ENCODE measurements around the gene TNFRSF8.

TNFRSF8 gene

DNA sequence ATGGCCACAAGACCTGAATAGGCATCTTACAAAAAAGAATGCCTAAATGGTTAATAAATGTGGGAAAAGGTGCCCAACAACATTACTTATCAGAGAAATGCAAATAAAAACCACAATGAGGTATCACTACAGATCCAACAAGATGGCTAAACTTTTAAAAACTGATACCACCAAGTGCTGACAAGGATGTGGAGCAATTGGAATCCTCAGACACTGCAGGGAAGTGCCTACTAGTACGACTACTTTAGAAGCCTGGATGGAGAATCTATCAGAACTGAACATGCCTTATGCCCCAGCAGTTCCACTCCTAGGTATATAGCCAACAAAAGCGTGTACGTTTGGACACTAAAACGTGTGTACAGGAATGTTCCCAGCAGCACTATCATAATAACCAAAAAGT lies 19.9 kb downstream of the TNFRSF8 start:
- Histone ChIP-seq H3K4me1 (ENCODE audit: control insufficient read depth, insufficient read depth, low read length) (peaks cover 4% of the 10 kb centered on the region), H3K4me3 (ENCODE audit: low read depth, low read length) (no peak overlapping the region), H3K9ac (ENCODE audit: low read depth, low read length) (no peak overlapping the region), H3K36me3 (ENCODE audit: control insufficient read depth, insufficient read depth, low read length) (peaks cover 4% of the 10 kb centered on the region), H3K9me3 (ENCODE audit: control insufficient read depth, insufficient read depth, low read length) (no peaks in the 10 kb centered on the region), H3K27me3 (ENCODE audit: control insufficient read depth, insufficient read depth, low read length) (no peaks in the 10 kb centered on the region)

DNA sequence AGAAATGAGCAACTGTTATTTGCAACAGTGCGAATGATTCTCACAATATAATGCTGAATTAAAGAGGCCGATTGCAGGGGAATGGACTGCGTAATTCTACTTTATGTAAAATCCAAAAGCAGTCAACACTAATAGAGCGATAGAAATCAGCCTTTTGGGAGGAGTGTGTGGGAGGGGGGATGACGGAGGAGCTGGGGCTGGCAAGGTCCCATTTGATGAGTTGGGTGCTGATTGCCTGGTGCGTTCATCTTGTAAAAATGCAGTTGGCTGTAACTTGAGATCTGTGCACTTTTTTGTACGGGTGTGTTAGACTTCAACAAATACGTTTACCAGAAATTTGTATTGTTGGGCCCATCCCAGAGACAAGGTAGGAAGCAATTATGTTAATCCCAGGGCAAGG lies 20.7 kb downstream of the TNFRSF8 start:
- Histone ChIP-seq H3K4me1 (ENCODE audit: control insufficient read depth, insufficient read depth, low read length) (peaks cover 4% of the 10 kb centered on the region), H3K36me3 (ENCODE audit: control insufficient read depth, insufficient read depth, low read length) (peaks cover 4% of the 10 kb centered on the region), H3K4me3 (ENCODE audit: low read depth, low read length) (no peak overlapping the region), H3K9me3 (ENCODE audit: control insufficient read depth, insufficient read depth, low read length) (no peaks in the 10 kb centered on the region), H3K27me3 (ENCODE audit: control insufficient read depth, insufficient read depth, low read length) (no peaks in the 10 kb centered on the region), H3K9ac (ENCODE audit: low read depth, low read length) (no peak overlapping the region)

DNA sequence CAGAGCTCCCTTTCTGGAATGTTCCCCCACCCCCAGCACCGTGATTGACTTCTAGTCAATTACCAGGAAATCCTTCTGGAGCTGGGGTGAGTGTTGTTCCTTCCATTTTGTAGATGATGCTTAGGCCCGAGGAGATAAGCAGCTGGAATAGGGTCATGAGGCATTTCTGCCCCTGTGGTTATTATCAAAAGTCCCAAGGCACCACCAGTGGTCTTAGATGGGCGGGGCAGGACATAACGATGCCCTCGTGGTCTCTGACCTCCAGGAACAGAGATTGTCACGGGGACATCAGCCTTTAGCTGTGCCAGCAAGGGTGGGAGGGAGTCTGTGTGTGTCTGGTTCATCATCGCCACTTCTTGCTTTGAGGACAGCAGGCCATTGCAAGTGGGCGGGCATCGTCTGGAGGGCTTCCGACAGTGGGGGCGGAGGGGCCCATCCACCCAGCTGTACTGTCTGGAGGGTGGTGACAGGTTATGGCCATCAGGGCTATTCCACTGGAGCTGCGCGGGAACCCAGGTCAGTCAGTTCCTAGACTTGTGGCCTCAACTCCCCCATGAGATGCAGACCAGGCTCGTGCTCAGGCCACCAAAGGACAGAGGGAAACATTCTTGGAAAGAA lies 22.6 kb downstream of the TNFRSF8 start:
- peaks cover 4% of the 10 kb centered on the region for H3K36me3 ChIP-seq (ENCODE audit: control insufficient read depth, insufficient read depth, low read length)
- no peaks in the 10 kb centered on the region for H3K4me1 ChIP-seq (ENCODE audit: control insufficient read depth, insufficient read depth, low read length)
- no peaks in the 10 kb centered on the region for H3K9me3 ChIP-seq (ENCODE audit: control insufficient read depth, insufficient read depth, low read length)
- no peaks in the 10 kb centered on the region for H3K27me3 ChIP-seq (ENCODE audit: control insufficient read depth, insufficient read depth, low read length)
- H3K9ac ChIP-seq (ENCODE audit: low read depth, low read length), result no peak overlapping the region
- H3K4me3 ChIP-seq (ENCODE audit: low read depth, low read length), result no peak overlapping the region

DNA sequence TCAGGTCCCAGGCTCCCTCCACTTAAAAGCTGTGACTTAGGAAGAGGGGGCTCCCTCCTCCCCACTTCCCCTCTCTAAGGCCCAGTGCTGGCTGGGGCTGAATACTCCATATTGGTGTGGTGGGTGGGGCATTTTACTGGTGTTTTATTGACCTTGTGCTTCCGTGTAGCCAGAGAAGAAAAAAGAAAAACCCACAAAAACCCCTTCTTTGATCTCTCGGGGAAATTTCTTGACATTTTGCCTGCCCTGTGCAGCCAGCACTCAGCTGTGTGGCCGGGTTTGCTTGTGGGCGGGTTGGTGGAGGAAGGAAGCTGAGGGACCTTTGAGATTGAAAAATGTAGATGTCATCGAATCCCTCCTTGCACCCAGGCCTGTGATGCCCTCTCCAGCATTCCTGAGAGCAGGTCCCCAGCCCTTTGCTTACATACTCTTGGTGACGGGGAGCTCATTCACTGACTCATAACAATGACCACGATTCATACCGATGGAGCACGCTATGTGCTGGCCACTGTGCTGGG lies 24.8 kb downstream of the TNFRSF8 start:
- Histone ChIP-seq H3K27me3 (ENCODE audit: control insufficient read depth, insufficient read depth, low read length) (no peaks in the 10 kb centered on the region), H3K9ac (ENCODE audit: low read depth, low read length) (no peak overlapping the region), H3K4me1 (ENCODE audit: control insufficient read depth, insufficient read depth, low read length) (no peaks in the 10 kb centered on the region), H3K9me3 (ENCODE audit: control insufficient read depth, insufficient read depth, low read length) (no peaks in the 10 kb centered on the region), H3K4me3 (ENCODE audit: low read depth, low read length) (no peak overlapping the region), H3K36me3 (ENCODE audit: control insufficient read depth, insufficient read depth, low read length) (peaks cover 7% of the 10 kb centered on the region)

DNA sequence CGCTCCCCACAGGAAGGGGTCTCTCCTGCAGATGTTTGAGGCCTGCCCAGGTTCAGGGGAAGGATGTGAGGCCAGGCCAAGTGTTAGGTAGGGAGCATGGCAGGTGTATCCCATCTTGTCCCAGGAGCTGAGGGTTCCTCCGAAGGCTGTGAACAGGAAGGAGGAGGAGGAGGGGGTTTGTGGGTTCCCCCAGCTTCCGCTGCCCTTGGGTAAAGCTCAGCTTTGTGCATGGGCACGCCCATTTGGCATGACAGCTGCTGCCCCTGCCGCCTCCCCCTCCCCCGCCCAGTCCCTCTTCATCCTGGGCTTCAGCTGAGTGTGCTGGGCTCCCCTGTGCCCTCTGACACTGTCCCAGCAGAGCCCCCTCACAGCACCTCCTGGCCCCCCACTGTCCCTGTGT lies 25.5 kb downstream of the TNFRSF8 start:
- H3K4me3 ChIP-seq (ENCODE audit: low read depth, low read length), result no peak overlapping the region
- no peaks in the 10 kb centered on the region for H3K27me3 ChIP-seq (ENCODE audit: control insufficient read depth, insufficient read depth, low read length)
- H3K9me3 ChIP-seq (ENCODE audit: control insufficient read depth, insufficient read depth, low read length), result no peaks in the 10 kb centered on the region
- H3K36me3 ChIP-seq (ENCODE audit: control insufficient read depth, insufficient read depth, low read length), result peaks cover 7% of the 10 kb centered on the region
- H3K9ac ChIP-seq (ENCODE audit: low read depth, low read length), result no peak overlapping the region
- H3K4me1 ChIP-seq (ENCODE audit: control insufficient read depth, insufficient read depth, low read length), result no peaks in the 10 kb centered on the region

DNA sequence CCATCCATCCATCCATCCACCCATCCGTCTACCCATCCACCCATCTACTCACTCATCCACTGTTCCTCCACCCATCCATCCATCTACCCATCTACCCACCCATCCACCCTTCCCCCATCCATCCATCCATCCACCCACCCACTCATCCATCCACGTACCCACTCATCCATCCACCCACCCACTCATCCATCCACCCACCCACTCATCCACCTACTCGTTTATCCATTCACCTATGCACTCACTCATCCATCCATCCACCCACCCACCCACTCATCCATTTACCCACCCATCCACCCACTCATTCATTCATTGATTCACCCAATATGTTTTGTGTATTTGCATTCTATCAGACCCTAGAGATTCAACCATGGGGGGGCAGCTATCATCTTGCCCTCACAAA lies 27.2 kb downstream of the TNFRSF8 start:
- H3K4me1 ChIP-seq (ENCODE audit: control insufficient read depth, insufficient read depth, low read length), result no peaks in the 10 kb centered on the region
- H3K9ac ChIP-seq (ENCODE audit: low read depth, low read length), result no peak overlapping the region
- H3K27me3 ChIP-seq (ENCODE audit: control insufficient read depth, insufficient read depth, low read length), result no peaks in the 10 kb centered on the region
- peaks cover 7% of the 10 kb centered on the region for H3K36me3 ChIP-seq (ENCODE audit: control insufficient read depth, insufficient read depth, low read length)
- H3K4me3 ChIP-seq (ENCODE audit: low read depth, low read length), result no peak overlapping the region
- H3K9me3 ChIP-seq (ENCODE audit: control insufficient read depth, insufficient read depth, low read length), result no peaks in the 10 kb centered on the region

DNA sequence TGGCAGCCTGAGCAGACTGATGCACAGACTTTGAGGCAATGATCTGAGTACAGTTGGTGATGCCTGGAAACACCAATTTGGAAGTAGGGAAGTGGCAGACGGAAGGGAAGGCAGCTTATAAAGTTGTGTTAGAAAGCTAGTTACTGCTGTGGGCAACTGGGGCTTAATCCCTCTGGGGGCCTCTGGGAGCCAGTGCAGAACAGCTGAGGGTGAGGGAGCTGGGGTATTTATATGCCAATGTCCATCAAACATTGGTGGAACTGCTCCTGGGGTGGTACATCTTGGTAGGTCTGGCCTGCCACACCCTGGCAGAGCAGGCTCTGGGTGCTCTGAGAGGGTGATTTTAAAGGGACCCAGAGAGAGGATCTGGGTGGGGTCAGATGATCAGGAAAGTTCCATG lies 28.1 kb downstream of the TNFRSF8 start:
- no peak overlapping the region for H3K9ac ChIP-seq (ENCODE audit: low read depth, low read length)
- no peak overlapping the region for H3K4me3 ChIP-seq (ENCODE audit: low read depth, low read length)
- no peaks in the 10 kb centered on the region for H3K9me3 ChIP-seq (ENCODE audit: control insufficient read depth, insufficient read depth, low read length)
- H3K27me3 ChIP-seq (ENCODE audit: control insufficient read depth, insufficient read depth, low read length), result no peaks in the 10 kb centered on the region
- H3K4me1 ChIP-seq (ENCODE audit: control insufficient read depth, insufficient read depth, low read length), result no peaks in the 10 kb centered on the region
- H3K36me3 ChIP-seq (ENCODE audit: control insufficient read depth, insufficient read depth, low read length), result peaks cover 5% of the 10 kb centered on the region

DNA sequence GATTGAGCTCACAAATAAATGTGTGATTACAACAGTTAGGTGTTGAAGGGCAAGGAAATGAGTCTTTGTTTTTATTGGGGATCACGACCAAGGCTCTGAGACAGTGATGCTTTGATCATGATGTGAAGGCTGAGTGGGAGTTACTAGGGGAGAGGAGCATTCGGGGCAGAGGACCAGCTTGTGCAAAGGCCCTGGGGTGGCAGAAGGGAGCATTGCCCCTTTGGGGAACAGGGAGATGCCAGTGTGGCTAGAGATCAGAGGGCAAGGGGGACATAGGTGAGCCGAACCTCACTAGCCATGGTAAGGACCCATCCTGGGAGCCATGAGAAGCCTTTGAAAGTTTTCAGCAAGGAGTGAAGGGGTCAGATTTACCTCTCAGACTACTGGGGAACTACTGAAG lies 31.1 kb downstream of the TNFRSF8 start:
- H3K36me3 ChIP-seq (ENCODE audit: control insufficient read depth, insufficient read depth, low read length), result peaks cover 5% of the 10 kb centered on the region
- H3K9me3 ChIP-seq (ENCODE audit: control insufficient read depth, insufficient read depth, low read length), result no peaks in the 10 kb centered on the region
- no peaks in the 10 kb centered on the region for H3K27me3 ChIP-seq (ENCODE audit: control insufficient read depth, insufficient read depth, low read length)
- no peak overlapping the region for H3K4me3 ChIP-seq (ENCODE audit: low read depth, low read length)
- H3K4me1 ChIP-seq (ENCODE audit: control insufficient read depth, insufficient read depth, low read length), result no peaks in the 10 kb centered on the region
- no peak overlapping the region for H3K9ac ChIP-seq (ENCODE audit: low read depth, low read length)

DNA sequence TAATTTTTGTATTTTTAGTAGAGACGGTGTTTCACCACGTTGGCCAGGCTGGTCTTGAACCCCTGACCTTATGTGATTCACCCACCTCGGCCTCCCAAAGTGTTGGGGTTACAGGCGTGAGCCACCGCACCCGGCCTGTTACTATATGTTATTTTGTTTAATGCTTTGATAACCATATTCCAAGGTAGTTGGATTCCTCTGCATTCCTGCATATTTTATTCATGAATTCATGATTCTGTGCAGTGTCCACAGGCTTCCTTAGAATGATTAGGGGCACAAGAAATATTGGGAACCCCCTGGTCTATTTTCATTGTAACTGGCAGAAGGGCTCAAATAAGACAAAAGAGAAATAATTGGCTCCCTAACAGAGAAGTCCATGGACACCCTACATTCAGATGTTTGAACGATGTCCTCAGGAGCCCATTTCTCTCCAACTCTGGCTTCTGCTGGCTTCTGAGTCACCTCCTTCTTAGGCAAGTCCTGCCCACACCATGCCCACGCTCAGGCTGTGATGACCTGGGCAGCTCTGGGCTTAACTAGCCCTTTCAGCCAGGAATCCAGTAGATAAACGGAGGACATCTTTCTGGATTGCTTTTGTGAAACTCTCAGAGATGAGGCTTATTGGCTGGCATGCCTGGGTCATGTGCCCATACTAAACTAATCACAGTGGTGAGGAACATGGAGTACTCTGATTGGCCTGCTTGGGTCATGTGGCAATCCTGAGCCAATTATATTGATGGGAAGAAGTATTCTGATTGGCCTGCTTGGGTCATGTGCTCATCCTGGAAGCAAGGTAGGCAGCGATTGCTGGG lies 32.6 kb downstream of the TNFRSF8 start:
- Histone ChIP-seq H3K36me3 (ENCODE audit: control insufficient read depth, insufficient read depth, low read length) (peaks cover 5% of the 10 kb centered on the region), H3K9ac (ENCODE audit: low read depth, low read length) (no peak overlapping the region)

DNA sequence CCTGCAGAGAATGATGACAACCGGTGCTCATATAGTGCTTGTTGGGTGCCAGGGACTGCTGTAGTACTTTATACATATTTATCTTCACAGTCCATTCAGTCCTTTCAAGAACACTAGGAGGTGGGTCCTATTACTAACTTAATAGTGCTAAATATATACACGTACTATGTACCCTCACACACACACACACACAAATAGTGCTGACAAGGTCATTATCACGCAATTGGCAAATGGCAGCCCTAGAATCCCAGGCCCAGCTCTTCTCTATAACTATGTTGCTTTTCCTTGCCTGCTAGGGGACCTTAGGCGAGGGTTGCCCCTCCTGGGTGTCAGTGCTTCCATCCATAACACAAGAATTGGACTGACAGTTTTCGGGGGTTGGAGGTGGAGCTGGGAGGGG lies 33.5 kb downstream of the TNFRSF8 start:
- Histone ChIP-seq H3K9me3 (ENCODE audit: control insufficient read depth, insufficient read depth, low read length) (no peaks in the 10 kb centered on the region), H3K36me3 (ENCODE audit: control insufficient read depth, insufficient read depth, low read length) (peaks cover 4% of the 10 kb centered on the region), H3K9ac (ENCODE audit: low read depth, low read length) (no peak overlapping the region), H3K4me3 (ENCODE audit: low read depth, low read length) (no peak overlapping the region), H3K27me3 (ENCODE audit: control insufficient read depth, insufficient read depth, low read length) (no peaks in the 10 kb centered on the region), H3K4me1 (ENCODE audit: control insufficient read depth, insufficient read depth, low read length) (no peaks in the 10 kb centered on the region)

More for the DNA sequence above, 32.6 kb downstream of the TNFRSF8 start:
- Histone ChIP-seq H3K9me3 (ENCODE audit: control insufficient read depth, insufficient read depth, low read length) (no peaks in the 10 kb centered on the region), H3K4me1 (ENCODE audit: control insufficient read depth, insufficient read depth, low read length) (no peaks in the 10 kb centered on the region), H3K27me3 (ENCODE audit: control insufficient read depth, insufficient read depth, low read length) (no peaks in the 10 kb centered on the region), H3K4me3 (ENCODE audit: low read depth, low read length) (no peak overlapping the region)

DNA sequence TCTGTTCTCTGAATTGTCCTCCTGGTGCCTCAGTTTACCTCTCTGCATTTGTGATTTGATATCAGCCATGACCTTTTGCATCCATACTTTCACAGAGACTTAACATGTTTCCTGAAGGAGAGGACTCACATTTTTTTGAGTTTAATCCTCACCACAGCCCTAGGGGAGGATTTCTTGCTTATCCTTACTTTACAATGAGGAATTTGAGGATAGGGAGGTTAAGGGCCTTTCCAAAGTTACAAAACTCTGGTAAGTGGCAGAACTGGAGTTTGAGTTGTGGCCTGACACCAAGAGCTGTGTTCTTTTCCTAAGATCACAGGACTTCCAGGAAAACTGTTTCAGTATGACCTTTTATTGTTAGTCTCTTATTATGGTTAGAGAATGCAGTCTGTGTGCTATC lies 34.2 kb downstream of the TNFRSF8 start:
- Histone ChIP-seq H3K4me1 (ENCODE audit: control insufficient read depth, insufficient read depth, low read length) (no peaks in the 10 kb centered on the region), H3K9ac (ENCODE audit: low read depth, low read length) (no peak overlapping the region), H3K27me3 (ENCODE audit: control insufficient read depth, insufficient read depth, low read length) (no peaks in the 10 kb centered on the region), H3K4me3 (ENCODE audit: low read depth, low read length) (no peak overlapping the region), H3K36me3 (ENCODE audit: control insufficient read depth, insufficient read depth, low read length) (peaks cover 2% of the 10 kb centered on the region), H3K9me3 (ENCODE audit: control insufficient read depth, insufficient read depth, low read length) (no peaks in the 10 kb centered on the region)

DNA sequence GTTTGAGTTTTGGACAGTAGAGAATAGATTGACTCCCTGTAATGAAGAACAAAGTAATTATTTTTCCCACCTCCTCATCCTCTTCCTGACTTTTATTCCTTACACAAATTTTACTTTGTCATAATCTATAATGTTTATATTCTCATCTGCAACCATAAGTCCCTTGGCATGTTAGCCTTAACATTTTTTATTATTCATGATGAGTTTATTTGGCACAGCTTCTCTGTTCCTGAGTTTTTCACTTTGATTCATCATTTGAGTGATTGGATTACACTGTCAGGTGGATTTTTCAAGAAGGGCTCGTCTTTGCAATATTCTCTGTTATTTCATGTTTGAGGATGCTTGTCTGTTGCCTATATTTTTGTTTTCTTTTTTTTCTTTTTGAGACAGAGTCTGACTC lies 35.7 kb downstream of the TNFRSF8 start:
- no peak overlapping the region for H3K4me3 ChIP-seq (ENCODE audit: low read depth, low read length)
- H3K9me3 ChIP-seq (ENCODE audit: control insufficient read depth, insufficient read depth, low read length), result no peaks in the 10 kb centered on the region
- H3K9ac ChIP-seq (ENCODE audit: low read depth, low read length), result no peak overlapping the region
- H3K27me3 ChIP-seq (ENCODE audit: control insufficient read depth, insufficient read depth, low read length), result no peaks in the 10 kb centered on the region
- H3K4me1 ChIP-seq (ENCODE audit: control insufficient read depth, insufficient read depth, low read length), result no peaks in the 10 kb centered on the region
- H3K36me3 ChIP-seq (ENCODE audit: control insufficient read depth, insufficient read depth, low read length), result peaks cover 2% of the 10 kb centered on the region
